H9 (cell line): ENCODE measurements around the gene AKNAD1. TPM values are rescaled to one million over a fixed set of nuclear protein-coding genes. Genes with fewer than 3 reads are reported as not detected.

Experiments
- DNase-seq: peaks from one replicate; pipeline ENCODE4 v3.0.0-alpha.2; 2017
- H2AFZ ChIP-seq: one replicate; pipeline ENCODE4 v1.6.1; 2013; ENCODE audit warnings: mild to moderate bottlenecking, low read length, control low read depth, moderate library complexity
- H2AK5ac ChIP-seq: 2 replicates; pipeline ENCODE4 v1.6.1; 2013; ENCODE audit warnings: low read length, control low read depth, mixed read lengths; ENCODE audit not compliant: insufficient read length
- H2BK120ac ChIP-seq: one replicate; pipeline ENCODE4 v1.6.1; 2013; ENCODE audit warnings: low read depth, mild to moderate bottlenecking, low read length, control low read depth, inconsistent platforms; ENCODE audit not compliant: poor library complexity, severe bottlenecking
- H2BK12ac ChIP-seq: 2 replicates; pipeline ENCODE4 v1.6.1; 2013; ENCODE audit warnings: low read length, control low read depth, mixed read lengths, low read depth; ENCODE audit not compliant: insufficient read length
- H2BK15ac ChIP-seq: 2 replicates; pipeline ENCODE4 v1.6.1; 2013; ENCODE audit warnings: low read depth, low read length, control low read depth
- H2BK20ac ChIP-seq: one replicate; pipeline ENCODE4 v1.6.1; 2013; ENCODE audit warnings: low read depth, mild to moderate bottlenecking, low read length, control low read depth, inconsistent platforms; ENCODE audit not compliant: poor library complexity, severe bottlenecking
- H2BK5ac ChIP-seq: 2 replicates; pipeline ENCODE4 v1.6.1; 2013; ENCODE audit warnings: low read length, control low read depth, mixed read lengths; ENCODE audit not compliant: insufficient read length
- H3K14ac ChIP-seq: 2 replicates; pipeline ENCODE4 v1.6.1; 2013; ENCODE audit warnings: low read length, control low read depth; ENCODE audit not compliant: insufficient read depth
- H3K18ac ChIP-seq: 2 replicates; pipeline ENCODE4 v1.6.1; 2013; ENCODE audit warnings: low read depth, mild to moderate bottlenecking, mixed read lengths, low read length, control low read depth; ENCODE audit not compliant: insufficient read length
- H3K23ac ChIP-seq: 2 replicates; pipeline ENCODE4 v1.6.1; 2013; ENCODE audit warnings: low read length, control low read depth, mixed read lengths, low read depth; ENCODE audit not compliant: insufficient read length
- H3K23me2 ChIP-seq: 2 replicates; pipeline ENCODE4 v1.6.1; 2013; ENCODE audit warnings: low read depth, mild to moderate bottlenecking, mixed read lengths, low read length, control low read depth; ENCODE audit not compliant: insufficient read length, poor library complexity, severe bottlenecking
- H3K27ac ChIP-seq: 2 replicates; pipeline ENCODE4 v1.5.1; 2013; ENCODE audit warnings: low read length, control low read depth, mixed read lengths, low read depth; ENCODE audit not compliant: insufficient read length
- H3K27me3 ChIP-seq: 2 replicates; pipeline ENCODE4 v1.6.1; 2013; ENCODE audit warnings: low read length, control low read depth, inconsistent platforms; ENCODE audit not compliant: insufficient read depth
- H3K4ac ChIP-seq: 2 replicates; pipeline ENCODE4 v1.6.1; 2013; ENCODE audit warnings: low read depth, mild to moderate bottlenecking, control low read depth, inconsistent platforms, low read length, moderate library complexity
- H3K4me1 ChIP-seq: 2 replicates; pipeline ENCODE4 v1.6.1; 2013; ENCODE audit warnings: low read length, control low read depth, inconsistent platforms; ENCODE audit not compliant: insufficient read depth
- H3K4me2 ChIP-seq: 2 replicates; pipeline ENCODE4 v1.6.1; 2013; ENCODE audit warnings: low read length, control low read depth, mixed read lengths; ENCODE audit not compliant: insufficient read length, insufficient read depth
- H3K56ac ChIP-seq: 2 replicates; pipeline ENCODE4 v1.6.1; 2013; ENCODE audit warnings: low read depth, mild to moderate bottlenecking, mixed read lengths, low read length, control low read depth; ENCODE audit not compliant: insufficient read length
- H3K79me1 ChIP-seq: 2 replicates; pipeline ENCODE4 v1.6.1; 2013; ENCODE audit warnings: low read depth, mild to moderate bottlenecking, moderate library complexity, low read length, control low read depth, inconsistent platforms; ENCODE audit not compliant: insufficient read depth, poor library complexity, severe bottlenecking
- H3K79me2 ChIP-seq: 2 replicates; pipeline ENCODE4 v1.6.1; 2013; ENCODE audit warnings: low read length, control low read depth, inconsistent platforms; ENCODE audit not compliant: insufficient read depth
- H3K9ac ChIP-seq: 2 replicates; pipeline ENCODE4 v1.6.1; 2013; ENCODE audit warnings: low read length, control low read depth, mixed read lengths; ENCODE audit not compliant: insufficient read length; ENCODE audit errors: extremely low read depth
- H3K9me3 ChIP-seq: one replicate; pipeline ENCODE4 v1.6.1; 2013; ENCODE audit warnings: low read depth, low read length, inconsistent platforms; ENCODE audit not compliant: control insufficient read depth
- H3T11ph ChIP-seq: one replicate; pipeline ENCODE4 v1.6.1; 2013; ENCODE audit warnings: mild to moderate bottlenecking, low read length, control low read depth, inconsistent platforms
- H4K20me1 ChIP-seq: one replicate; pipeline ENCODE4 v1.6.1; 2013; ENCODE audit not compliant: control insufficient read depth, insufficient read length, insufficient read depth
- H4K5ac ChIP-seq: 2 replicates; pipeline ENCODE4 v1.6.1; 2013; ENCODE audit warnings: low read depth, mild to moderate bottlenecking, mixed read lengths, low read length, control low read depth; ENCODE audit not compliant: insufficient read length
- H4K8ac ChIP-seq: replicated peaks from 2 replicates; pipeline ENCODE4 v1.6.1; 2013; ENCODE audit warnings: low read length, control low read depth, mixed read lengths, low read depth; ENCODE audit not compliant: insufficient read length
- H4K91ac ChIP-seq: 2 replicates; pipeline ENCODE4 v1.6.1; 2013; ENCODE audit warnings: low read depth, mild to moderate bottlenecking, moderate library complexity, mixed read lengths, low read length, control low read depth; ENCODE audit not compliant: insufficient read length
- H3K27ac Mint-ChIP-seq, 3 experiments: 2 replicates in 2 of 3; 3 replicates in 1 of 3; pipeline ENCODE4 v1.8.0; 2020 to 2021; ENCODE audit warnings: mixed read lengths in 3 of 3, mild to moderate bottlenecking in 1 of 3, moderate library complexity in 1 of 3
- H3K27me3 Mint-ChIP-seq: 2 replicates; pipeline ENCODE4 v1.8.0; 2021; ENCODE audit warnings: low read depth, mild to moderate bottlenecking, moderate library complexity, mixed read lengths
- H3K36me3 Mint-ChIP-seq, 3 experiments: 2 replicates in 2 of 3; 3 replicates in 1 of 3; pipeline ENCODE4 v1.8.0; 2020 to 2021; ENCODE audit warnings: low read depth in 3 of 3, mixed read lengths in 3 of 3; ENCODE audit not compliant: insufficient read depth in 1 of 3
- H3K4me1 Mint-ChIP-seq, 2 experiments: 2 replicates each; pipeline ENCODE4 v1.8.0; 2020; ENCODE audit warnings: mixed read lengths in 2 of 2
- H3K4me3 Mint-ChIP-seq, 2 experiments: 2 replicates in 1 of 2; 3 replicates in 1 of 2; pipeline ENCODE4 v1.8.0; 2020 to 2021; ENCODE audit warnings: mild to moderate bottlenecking in 2 of 2, mixed read lengths in 2 of 2, moderate library complexity in 1 of 2
- H3K9me3 Mint-ChIP-seq, 2 experiments: 2 replicates in 1 of 2; 3 replicates in 1 of 2; pipeline ENCODE4 v1.8.0; 2020; ENCODE audit warnings: mild to moderate bottlenecking in 2 of 2, mixed read lengths in 2 of 2, moderate library complexity in 1 of 2
- WGBS: extraction: QIAGEN DNeasy Blood & Tissue Kit; methylation state at CpG from one replicate; pipeline ENCODE4 v1.1.7; 2013; ENCODE audit warnings: missing lambda C conversion rate, low lambda C conversion rate, mixed read lengths; ENCODE audit not compliant: insufficient read length; ENCODE audit errors: extremely low coverage; 5-methylcytosine and 5-hydroxymethylcytosine counted together
- total RNA-seq: library from RNA; stranded (reverse); gene quantifications from 2 replicates; pipeline ENCODE4 v1.2.1, GENCODE V29; 2021
- TF ChIP-seq, protein P1 (sequence below): fragments of 200-600 bp; sonication (generic); conservative IDR thresholded peaks from 3 replicates; pipeline ENCODE4 v1.8.0; 2021; ENCODE audit warnings: antibody characterized with exemption, mild to moderate bottlenecking

The AKNAD1 gene
- total RNA-seq, 1 experiment from 2014 or later, result not detected

DNA sequence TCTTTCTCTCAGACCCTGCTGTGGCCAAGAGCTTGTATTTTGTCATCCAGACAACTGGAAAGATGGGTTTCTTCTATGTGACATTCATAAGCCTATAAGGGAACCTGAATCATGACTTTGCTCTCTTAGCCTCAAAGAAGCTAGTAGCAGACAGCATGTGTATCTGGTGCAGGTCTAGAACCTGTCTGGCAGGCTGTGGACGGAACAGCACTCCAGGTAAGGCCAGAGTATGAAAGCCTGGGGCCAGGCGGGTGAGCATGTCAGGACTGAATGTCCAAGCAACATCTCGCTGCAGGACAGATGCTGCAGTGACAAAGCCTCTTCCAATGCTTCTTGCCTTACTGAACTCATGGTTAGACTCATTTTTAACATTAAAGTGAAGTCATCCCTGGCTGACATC is 32.8 kb downstream of the AKNAD1 start:
- no peaks in the 10 kb centered on the region for H4K20me1 ChIP-seq
- WGBS, result no CpG with 5 or more reads among the region's 3 CpGs
- peaks cover 9% of the 10 kb centered on the region in 2 experiments; a peak in 3 of 4 replicates for H3K4me1 Mint-ChIP-seq

More for the DNA sequence above, 32.8 kb downstream of the AKNAD1 start:
- Histone ChIP-seq H3K23ac (no peak overlapping the region), H2AK5ac (no peak overlapping the region), H4K91ac (no peak overlapping the region), H3K4me1 (no peaks in the 10 kb centered on the region), H3K9me3 (no peaks in the 10 kb centered on the region), H3K9ac (no peak overlapping the region), H2BK120ac (no peak overlapping the region), H2BK15ac (no peak overlapping the region), H2BK5ac (no peak overlapping the region), H3K79me1 (no peaks in the 10 kb centered on the region), H4K8ac (no peak overlapping the region), H3K56ac (no peak overlapping the region), H3K14ac (no peak overlapping the region), H3K79me2 (no peaks in the 10 kb centered on the region), H3K4ac (no peak overlapping the region), H3K18ac (no peak overlapping the region), H2BK12ac (no peak overlapping the region), H3T11ph (no peak overlapping the region), H3K27ac (no peak overlapping the region), H2BK20ac (no peak overlapping the region), H3K23me2 (no peaks in the 10 kb centered on the region), H2AFZ (no peak overlapping the region), H3K4me2 (no peak overlapping the region), H3K27me3 (no peaks in the 10 kb centered on the region), H4K5ac (no peak overlapping the region)
- TF ChIP-seq, protein P1, sequence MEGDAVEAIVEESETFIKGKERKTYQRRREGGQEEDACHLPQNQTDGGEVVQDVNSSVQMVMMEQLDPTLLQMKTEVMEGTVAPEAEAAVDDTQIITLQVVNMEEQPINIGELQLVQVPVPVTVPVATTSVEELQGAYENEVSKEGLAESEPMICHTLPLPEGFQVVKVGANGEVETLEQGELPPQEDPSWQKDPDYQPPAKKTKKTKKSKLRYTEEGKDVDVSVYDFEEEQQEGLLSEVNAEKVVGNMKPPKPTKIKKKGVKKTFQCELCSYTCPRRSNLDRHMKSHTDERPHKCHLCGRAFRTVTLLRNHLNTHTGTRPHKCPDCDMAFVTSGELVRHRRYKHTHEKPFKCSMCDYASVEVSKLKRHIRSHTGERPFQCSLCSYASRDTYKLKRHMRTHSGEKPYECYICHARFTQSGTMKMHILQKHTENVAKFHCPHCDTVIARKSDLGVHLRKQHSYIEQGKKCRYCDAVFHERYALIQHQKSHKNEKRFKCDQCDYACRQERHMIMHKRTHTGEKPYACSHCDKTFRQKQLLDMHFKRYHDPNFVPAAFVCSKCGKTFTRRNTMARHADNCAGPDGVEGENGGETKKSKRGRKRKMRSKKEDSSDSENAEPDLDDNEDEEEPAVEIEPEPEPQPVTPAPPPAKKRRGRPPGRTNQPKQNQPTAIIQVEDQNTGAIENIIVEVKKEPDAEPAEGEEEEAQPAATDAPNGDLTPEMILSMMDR, result no peak
- Mint-ChIP-seq H3K36me3 (no peaks in the 10 kb centered on the region), H3K27me3 (peaks cover 2% of the 10 kb centered on the region), H3K9me3 (no peaks in the 10 kb centered on the region; a peak in 1 of 5 replicates), H3K4me3 (no peak overlapping the region), H3K27ac (no peak overlapping the region)
- no peak for DNase-seq
